IPS-18a (cell line): Measurements from ENCODE around the gene KRT71.

ENCODE experiments used
- H3K27ac ChIP-seq: one replicate; pipeline ENCODE4 v1.5.1; 2013; ENCODE audit warnings: low read length
- H3K27me3 ChIP-seq: one replicate; pipeline ENCODE4 v1.6.1; 2013; ENCODE audit warnings: mild to moderate bottlenecking, low read length; ENCODE audit not compliant: control insufficient read depth, insufficient read depth
- H3K36me3 ChIP-seq: one replicate; pipeline ENCODE4 v1.6.1; 2013; ENCODE audit warnings: low read depth, low read length; ENCODE audit not compliant: control insufficient read depth
- H3K4me1 ChIP-seq: one replicate; pipeline ENCODE4 v1.6.1; 2013; ENCODE audit warnings: low read depth, low read length; ENCODE audit not compliant: control insufficient read depth
- H3K4me3 ChIP-seq: one replicate; pipeline ENCODE4 v1.5.1; 2013; ENCODE audit warnings: low read length
- H3K9ac ChIP-seq: one replicate; pipeline ENCODE4 v1.6.1; 2013; ENCODE audit warnings: mild to moderate bottlenecking, low read length, moderate library complexity
- H3K9me3 ChIP-seq: one replicate; pipeline ENCODE4 v1.6.1; 2013; ENCODE audit warnings: low read depth, low read length; ENCODE audit not compliant: control insufficient read depth

KRT71 gene

DNA sequence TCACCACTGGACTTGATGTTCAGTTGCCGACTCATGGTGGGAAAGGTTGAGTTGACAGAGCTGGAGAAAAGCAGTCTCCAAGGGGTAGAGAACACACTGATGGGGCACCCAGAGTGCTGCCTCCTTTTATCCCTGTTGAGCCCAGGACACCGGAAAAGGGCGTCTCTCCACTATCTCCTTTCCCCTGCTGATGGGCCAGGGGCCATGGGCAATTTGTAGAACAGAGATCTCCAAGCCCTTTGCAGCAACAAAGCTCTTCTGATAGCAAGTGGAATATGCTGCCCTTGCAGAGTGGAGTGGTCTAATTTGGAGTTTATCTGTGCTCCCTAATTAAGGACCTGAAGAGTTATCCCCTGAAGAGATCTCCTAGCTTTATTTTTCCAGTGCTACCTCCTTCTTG is 20.8 kb upstream of the KRT71 start, which contains the start of gene KRT74:
Gene KRT74, minus strand, starts transcription at position 101 of the 400 bp plus-strand sequence. Its CDS starts 66 bp downstream, at position 35.
- Histone ChIP-seq H3K27ac (no peak within 1 kb of the TSS), H3K27me3 (no peaks in the 10 kb centered on the region), H3K9me3 (no peaks in the 10 kb centered on the region), H3K36me3 (no peaks in the 10 kb centered on the region), H3K9ac (no peak within 1 kb of the TSS), H3K4me1 (no peaks in the 10 kb centered on the region), H3K4me3 (no peak within 1 kb of the TSS)

DNA sequence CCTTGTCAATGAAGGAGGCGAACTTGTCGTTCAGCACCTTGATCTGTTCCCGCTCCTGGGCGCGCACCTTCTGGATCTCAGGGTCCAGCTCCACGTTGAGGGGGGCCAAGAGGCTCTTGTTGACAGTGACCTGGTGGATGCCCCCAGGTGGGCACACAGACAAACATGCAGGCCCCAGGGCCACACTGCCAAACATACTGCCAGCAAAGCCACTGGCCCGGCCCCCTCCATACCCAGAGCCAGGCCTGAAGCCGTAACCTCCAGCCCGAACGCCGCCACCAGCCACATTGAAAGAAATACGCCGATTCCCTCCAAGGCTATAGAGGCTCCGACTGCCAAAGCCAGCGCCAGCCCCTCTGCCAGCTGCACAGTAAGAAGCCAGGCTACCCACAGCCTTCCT is 20.4 kb upstream of the KRT71 start:
- H3K27me3 ChIP-seq: no peaks in the 10 kb centered on the region
- no peak overlapping the region for H3K4me3 ChIP-seq
- no peak overlapping the region for H3K9ac ChIP-seq

GRCh38 chr12:52570511-52570910 is 17.6 kb upstream of the KRT71 start:
- Histone ChIP-seq H3K9me3 (no peaks in the 10 kb centered on the region), H3K4me1 (no peaks in the 10 kb centered on the region), H3K27ac (no peak overlapping the region), H3K9ac (no peak overlapping the region), H3K4me3 (no peak overlapping the region), H3K27me3 (no peaks in the 10 kb centered on the region), H3K36me3 (no peaks in the 10 kb centered on the region)

More for the DNA sequence above, 20.4 kb upstream of the KRT71 start:
- Histone ChIP-seq H3K9me3 (no peaks in the 10 kb centered on the region), H3K27ac (no peak overlapping the region), H3K4me1 (no peaks in the 10 kb centered on the region), H3K36me3 (no peaks in the 10 kb centered on the region)

GRCh38 chr12:52568111-52568510 is 15.2 kb upstream of the KRT71 start:
- Histone ChIP-seq H3K27me3 (no peaks in the 10 kb centered on the region), H3K9ac (no peak overlapping the region), H3K9me3 (no peaks in the 10 kb centered on the region), H3K36me3 (no peaks in the 10 kb centered on the region), H3K4me1 (no peaks in the 10 kb centered on the region), H3K27ac (no peak overlapping the region), H3K4me3 (no peak overlapping the region)

GRCh38 chr12:52566847-52567291 is 13.9 kb upstream of the KRT71 start:
- H3K27ac ChIP-seq: no peak overlapping the region
- H3K4me3 ChIP-seq: no peak overlapping the region
- H3K4me1 ChIP-seq: no peaks in the 10 kb centered on the region
- H3K9me3 ChIP-seq: no peaks in the 10 kb centered on the region
- no peak overlapping the region for H3K9ac ChIP-seq
- no peaks in the 10 kb centered on the region for H3K36me3 ChIP-seq
- H3K27me3 ChIP-seq: no peaks in the 10 kb centered on the region

DNA sequence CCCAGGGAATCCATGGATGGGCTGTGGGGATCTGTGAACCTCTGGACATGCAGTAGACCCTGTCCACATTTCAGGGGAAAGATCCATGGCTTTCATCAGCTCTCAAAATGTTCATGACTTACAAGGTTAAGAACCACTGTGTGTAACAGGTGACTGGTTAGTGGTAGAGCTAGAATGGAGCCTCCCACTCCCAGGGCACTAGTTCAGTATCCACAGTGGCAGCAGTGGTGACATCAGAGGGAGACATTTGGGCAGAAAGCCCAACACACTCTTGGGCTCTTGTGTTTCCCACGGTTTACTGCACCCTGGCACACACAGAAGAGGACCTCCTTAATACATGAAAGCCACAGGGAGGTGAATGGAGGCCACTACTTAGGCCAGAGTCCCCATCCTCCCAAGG is 11.6 kb upstream of the KRT71 start:
- Histone ChIP-seq H3K36me3 (no peaks in the 10 kb centered on the region), H3K4me3 (no peak overlapping the region), H3K27me3 (no peaks in the 10 kb centered on the region)

GRCh38 chr12:52561880-52562449 is 9.0 kb upstream of the KRT71 start:
- H3K9ac ChIP-seq: no peak overlapping the region
- no peak overlapping the region for H3K4me3 ChIP-seq
- H3K27ac ChIP-seq: no peak overlapping the region
- H3K27me3 ChIP-seq: no peaks in the 10 kb centered on the region
- no peaks in the 10 kb centered on the region for H3K36me3 ChIP-seq
- H3K9me3 ChIP-seq: no peaks in the 10 kb centered on the region
- H3K4me1 ChIP-seq: no peaks in the 10 kb centered on the region

More for the DNA sequence above, 11.6 kb upstream of the KRT71 start:
- Histone ChIP-seq H3K9ac (no peak overlapping the region), H3K27ac (no peak overlapping the region), H3K9me3 (no peaks in the 10 kb centered on the region), H3K4me1 (no peaks in the 10 kb centered on the region)

GRCh38 chr12:52559979-52560378 is 7.0 kb upstream of the KRT71 start:
- H3K4me1 ChIP-seq: no peaks in the 10 kb centered on the region
- H3K27ac ChIP-seq: no peak overlapping the region
- no peaks in the 10 kb centered on the region for H3K27me3 ChIP-seq
- no peaks in the 10 kb centered on the region for H3K36me3 ChIP-seq
- no peak overlapping the region for H3K4me3 ChIP-seq
- no peak overlapping the region for H3K9ac ChIP-seq
- H3K9me3 ChIP-seq: no peaks in the 10 kb centered on the region

DNA sequence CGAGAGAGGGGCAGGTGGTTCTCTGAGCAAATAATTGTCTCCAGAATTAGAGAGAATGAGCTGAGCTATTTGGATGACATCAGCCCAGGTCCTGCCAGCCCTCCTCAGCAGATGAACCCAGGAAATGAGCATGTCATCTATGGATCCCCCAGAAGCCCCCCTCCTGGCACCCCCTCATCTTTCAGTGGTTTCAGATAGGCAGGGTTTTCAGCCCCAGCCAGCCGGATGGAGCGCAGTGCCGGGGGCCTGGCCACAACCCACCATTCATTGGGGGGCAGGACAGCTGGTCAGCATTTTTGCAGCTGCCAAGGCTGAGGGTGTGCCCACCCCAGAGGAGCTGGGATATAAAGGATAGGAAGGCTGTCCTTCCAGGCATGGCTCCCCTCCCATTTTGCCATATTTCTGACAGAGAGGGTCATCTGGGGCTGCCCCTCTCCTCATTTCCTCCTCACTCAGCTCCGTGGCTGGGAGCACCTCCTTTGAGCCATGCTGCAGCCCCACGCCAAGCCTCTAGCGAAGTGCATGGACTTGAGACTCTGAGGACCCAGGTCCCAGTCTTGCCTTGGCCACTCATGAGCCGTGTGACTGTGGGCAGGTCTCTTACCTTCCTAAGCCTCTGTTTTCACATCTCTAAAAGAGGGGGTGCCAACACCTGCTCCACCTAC is 6.0 kb upstream of the KRT71 start:
- H3K27ac ChIP-seq: no peak overlapping the region
- no peak overlapping the region for H3K4me3 ChIP-seq
- no peak overlapping the region for H3K9ac ChIP-seq
- H3K27me3 ChIP-seq: no peaks in the 10 kb centered on the region
- no peaks in the 10 kb centered on the region for H3K36me3 ChIP-seq
- H3K4me1 ChIP-seq: no peaks in the 10 kb centered on the region
- H3K9me3 ChIP-seq: no peaks in the 10 kb centered on the region

GRCh38 chr12:52557476-52557875 is 4.5 kb upstream of the KRT71 start:
- Histone ChIP-seq H3K27me3 (no peaks in the 10 kb centered on the region), H3K4me1 (no peaks in the 10 kb centered on the region), H3K36me3 (no peaks in the 10 kb centered on the region)

DNA sequence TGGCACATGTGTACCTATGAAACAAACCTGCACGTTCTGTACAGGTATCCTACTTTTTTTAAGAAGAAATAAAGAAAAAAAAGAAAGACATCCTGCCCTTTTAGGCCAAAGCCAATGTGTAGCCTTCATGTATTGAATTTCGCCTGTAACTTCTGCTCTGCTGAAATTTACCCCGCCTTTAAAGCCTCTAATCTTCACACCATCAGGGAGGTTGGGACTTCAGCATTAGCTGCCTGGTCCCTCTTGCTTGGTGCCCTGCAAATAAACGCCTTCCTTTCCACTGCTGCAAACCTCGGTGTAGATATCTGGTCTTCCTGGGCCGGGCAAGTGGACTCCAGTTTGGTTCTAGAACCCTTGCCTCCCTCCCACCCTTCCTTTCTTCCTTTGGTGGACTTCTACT is 2.6 kb upstream of the KRT71 start:
- Histone ChIP-seq H3K27ac (no peak overlapping the region), H3K27me3 (no peaks in the 10 kb centered on the region)

More at GRCh38 chr12:52557476-52557875, 4.5 kb upstream of the KRT71 start:
- Histone ChIP-seq H3K9ac (no peak overlapping the region), H3K9me3 (no peaks in the 10 kb centered on the region), H3K4me3 (no peak overlapping the region), H3K27ac (no peak overlapping the region)

DNA sequence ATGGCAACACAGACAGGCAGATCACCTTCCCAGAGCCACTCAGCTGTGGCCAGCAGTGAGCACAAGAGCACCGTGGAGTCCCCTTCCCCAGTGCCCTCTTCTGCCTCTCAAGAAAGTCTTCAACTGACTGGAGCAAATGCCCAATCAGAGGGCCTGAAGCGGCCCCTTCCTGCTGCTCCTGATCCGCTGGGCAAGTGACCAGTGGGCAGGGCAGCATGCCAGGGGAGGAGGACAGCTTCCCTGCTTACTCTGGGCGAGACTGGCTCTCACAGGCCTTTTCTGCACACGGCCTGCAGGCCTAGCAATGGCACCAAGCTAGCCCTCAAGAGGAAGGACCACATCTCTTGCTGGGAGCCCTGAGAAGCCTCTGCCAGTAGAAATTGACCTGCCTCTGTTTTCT is 890 bp downstream of the KRT71 start:
- no peak overlapping the region for H3K9ac ChIP-seq
- H3K27ac ChIP-seq: no peak overlapping the region
- no peak overlapping the region for H3K4me3 ChIP-seq
- H3K36me3 ChIP-seq: no peaks in the 10 kb centered on the region
- no peaks in the 10 kb centered on the region for H3K9me3 ChIP-seq
- no peaks in the 10 kb centered on the region for H3K27me3 ChIP-seq
- no peaks in the 10 kb centered on the region for H3K4me1 ChIP-seq

More for the DNA sequence above, 2.6 kb upstream of the KRT71 start:
- no peaks in the 10 kb centered on the region for H3K36me3 ChIP-seq
- no peak overlapping the region for H3K9ac ChIP-seq
- no peaks in the 10 kb centered on the region for H3K4me1 ChIP-seq
- no peak overlapping the region for H3K4me3 ChIP-seq
- H3K9me3 ChIP-seq: no peaks in the 10 kb centered on the region
